CD4-positive, alpha-beta T cell treated with Interferon alpha-2 for 1 hour (primary cell): ENCODE data around the gene GATB.
"Not testable (repeated sequence)": the region's sequence is repeated elsewhere in the genome, so short reads cannot be mapped to it uniquely, and the experiment has no call there.

Experiments used
- DNase-seq, 2 donors: peaks; one replicate each; pipeline ENCODE4 v3.0.0-alpha.2; 2020 to 2022

Gene GATB

DNA sequence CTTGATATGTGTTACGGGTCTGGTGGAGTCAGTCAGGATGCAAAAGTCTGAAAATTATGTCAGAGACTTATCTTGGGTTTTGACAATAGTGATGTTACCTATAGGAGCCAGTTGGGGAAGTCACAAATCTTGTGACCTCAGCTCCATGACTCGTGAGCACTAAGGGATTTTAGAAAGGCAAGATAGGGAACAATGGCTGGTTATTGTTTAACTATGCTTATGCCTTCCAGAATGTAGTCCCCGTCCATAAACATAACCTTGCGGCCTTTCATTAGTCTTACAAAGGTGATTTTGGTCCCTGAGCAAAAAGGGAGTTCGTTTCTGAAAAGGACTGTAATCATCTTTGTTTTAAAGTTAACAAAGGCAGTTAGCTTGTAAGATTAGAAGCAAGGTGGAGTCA, 23.9 kb upstream of the GATB start:
- DNase-seq, result no peak

DNA sequence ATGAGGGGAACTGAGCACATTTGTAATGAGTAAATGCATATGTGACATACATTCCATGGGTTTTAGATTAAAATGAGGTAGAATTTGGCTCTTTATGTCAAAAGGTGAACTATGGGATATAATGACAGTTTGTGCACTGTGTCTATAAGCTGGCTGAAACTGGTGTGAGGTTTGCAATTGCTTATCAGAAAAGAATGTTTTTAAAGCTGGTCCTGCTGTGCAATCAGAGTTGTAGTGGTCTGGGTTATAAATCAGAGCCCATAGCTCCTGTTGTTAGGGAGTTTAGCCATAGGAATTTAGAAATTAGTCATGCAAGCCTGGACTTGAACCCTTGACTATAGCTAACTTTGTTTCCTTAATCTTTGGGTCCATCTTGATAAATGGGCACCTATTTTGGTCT, 23.1 kb upstream of the GATB start:
- no peak for DNase-seq

DNA sequence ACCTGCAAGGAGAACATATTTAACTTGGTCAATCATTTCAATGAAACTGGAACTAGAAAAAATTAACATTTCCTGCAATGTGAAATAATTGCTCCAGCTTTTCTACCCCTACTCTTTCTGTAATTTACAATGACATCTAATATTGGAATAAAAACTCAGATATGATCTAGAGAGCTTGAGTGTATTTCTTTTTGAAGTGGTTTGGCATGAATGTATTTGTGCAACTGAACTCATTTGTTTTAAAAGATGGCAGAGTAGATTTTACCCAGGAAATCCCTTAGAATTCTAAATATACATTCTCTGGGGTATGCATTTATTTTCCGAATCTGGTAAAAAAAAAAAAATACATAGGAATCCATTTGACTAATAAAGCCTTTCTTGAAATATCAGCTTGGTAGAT, 21.5 kb upstream of the GATB start:
- no peak for DNase-seq

DNA sequence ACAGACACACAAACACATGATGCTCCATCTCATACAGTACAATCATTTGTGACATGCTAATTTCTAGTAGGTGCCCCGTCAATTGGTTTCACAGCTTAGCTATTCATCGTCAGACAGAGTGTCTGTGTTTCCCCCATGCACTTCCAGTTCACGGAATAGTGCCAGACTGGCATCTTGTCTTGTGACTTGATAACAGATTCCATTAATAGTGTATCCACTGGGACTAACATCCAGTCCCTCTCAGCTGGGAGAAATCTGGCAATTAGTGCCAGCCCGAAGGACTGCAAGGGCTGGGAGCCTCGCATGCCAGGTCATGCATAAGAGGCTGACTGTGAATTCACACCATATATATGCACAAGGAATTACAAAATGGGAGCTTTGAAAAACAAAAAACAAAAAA, 20.2 kb upstream of the GATB start:
- no peak for DNase-seq

DNA sequence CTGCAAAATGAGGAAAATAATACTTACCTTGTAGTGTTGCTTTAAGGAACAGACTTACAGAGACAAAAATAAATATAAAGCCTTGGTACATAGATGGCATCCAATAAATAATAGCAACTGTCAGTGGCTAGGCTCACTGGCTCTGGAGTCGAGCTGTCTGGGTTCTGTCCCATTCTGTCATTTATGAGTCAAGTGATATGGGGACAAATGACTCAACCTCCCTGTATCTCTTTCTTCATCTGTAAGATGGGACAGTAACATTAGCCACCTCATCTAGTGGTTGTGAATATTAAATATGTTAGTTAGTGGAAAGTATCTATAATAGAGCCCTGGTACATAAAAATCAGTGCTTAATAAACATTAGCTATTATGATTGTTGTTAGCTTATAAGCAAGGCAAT, 16.7 kb upstream of the GATB start:
- DNase-seq, result no peak

DNA sequence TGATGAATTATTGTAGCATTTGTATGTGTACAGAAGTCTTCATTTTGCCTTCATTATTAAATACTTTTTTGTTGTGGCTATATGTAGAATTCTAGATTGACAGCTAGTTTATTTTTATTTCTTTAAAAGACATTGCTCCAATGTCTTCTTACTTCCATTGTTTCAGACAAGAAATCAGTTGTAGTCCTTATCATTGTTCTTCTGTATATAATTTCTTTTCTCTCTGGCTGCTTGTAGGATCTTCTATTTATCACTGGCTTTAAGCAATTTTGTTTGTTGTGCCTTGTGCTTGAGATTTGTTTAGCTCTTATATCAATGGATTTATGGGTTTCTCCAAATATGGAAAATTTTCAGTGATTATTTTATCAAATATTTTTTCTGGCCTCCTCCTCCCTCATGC, 13.5 kb upstream of the GATB start:
- no peak for DNase-seq

DNA sequence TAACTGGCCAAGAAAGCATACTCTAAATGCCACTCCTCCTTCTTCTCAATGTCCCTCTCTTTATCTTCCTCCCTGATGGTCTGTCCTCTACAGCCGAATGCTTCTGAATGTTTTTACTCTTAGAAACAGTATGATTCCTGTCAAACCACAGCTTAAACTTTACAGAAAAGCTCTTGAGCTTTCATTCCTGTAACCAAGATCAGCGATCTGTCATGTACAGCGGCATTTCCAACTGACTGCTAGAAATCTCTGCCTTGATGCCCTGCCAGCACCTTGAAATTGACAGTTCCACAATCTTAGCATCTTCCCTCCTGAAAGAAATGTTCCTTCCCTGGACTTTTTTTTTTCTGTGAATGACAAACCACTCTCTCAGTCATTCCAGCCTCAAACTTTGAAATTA, 11.5 kb upstream of the GATB start:
- no peak for DNase-seq

DNA sequence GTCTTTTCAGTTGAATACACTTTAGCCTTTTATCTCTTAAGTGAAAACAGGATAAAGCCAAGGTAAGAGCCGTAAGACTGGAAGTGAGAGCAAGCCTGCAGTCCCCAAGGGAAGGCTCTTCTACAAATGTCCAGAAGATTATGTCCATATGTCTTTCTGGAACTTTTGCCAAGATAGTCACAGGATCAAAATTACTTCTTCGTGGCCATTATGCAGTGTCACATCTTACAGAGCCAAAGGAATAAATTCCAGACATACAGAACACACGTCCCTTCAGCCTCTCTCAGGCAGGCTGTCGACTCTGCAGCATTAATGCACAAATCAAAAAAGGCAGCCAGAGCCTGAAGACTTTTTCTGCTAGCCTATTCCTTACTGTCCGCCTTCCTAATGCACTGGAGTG, 10.9 kb upstream of the GATB start:
- no peak for DNase-seq

DNA sequence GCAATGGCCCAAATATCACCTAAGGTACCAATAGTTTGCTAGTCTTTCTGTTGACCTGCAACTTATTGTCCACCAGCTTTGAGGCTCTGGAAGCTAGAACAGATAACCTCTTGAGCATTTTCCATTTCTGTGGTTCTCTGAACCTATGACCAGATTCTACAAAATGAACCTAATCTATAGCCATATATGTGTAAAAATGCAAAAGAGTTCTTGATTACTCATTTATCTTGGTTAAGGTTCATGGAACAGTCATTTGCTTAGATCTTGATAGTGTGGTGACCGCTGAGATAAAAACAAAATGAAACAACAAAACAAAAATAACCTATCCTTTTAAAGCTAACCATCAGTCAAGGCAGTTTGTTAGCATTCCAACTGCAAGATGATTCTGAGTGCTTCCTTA, 9.3 kb upstream of the GATB start:
- no peak for DNase-seq

DNA sequence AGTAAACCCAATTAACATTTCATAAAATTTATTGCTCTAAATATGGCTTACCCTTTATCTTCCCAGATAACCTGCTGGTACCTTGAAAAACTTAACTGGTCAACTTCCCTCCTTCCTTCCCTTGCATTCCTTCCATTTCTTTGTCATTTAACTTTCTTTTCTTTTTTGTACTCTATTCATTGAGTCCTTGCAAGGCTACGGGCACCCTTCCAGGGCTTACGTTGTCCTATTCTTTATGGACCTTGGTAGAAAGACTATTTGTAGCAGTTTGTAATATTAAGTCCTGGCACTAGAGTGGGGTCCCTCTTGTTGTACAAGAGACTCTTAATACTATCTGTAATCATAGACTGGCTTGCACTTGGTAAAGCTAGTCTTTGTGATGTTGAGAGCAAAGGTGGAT, 8.0 kb upstream of the GATB start:
- DNase-seq, result no peak

DNA sequence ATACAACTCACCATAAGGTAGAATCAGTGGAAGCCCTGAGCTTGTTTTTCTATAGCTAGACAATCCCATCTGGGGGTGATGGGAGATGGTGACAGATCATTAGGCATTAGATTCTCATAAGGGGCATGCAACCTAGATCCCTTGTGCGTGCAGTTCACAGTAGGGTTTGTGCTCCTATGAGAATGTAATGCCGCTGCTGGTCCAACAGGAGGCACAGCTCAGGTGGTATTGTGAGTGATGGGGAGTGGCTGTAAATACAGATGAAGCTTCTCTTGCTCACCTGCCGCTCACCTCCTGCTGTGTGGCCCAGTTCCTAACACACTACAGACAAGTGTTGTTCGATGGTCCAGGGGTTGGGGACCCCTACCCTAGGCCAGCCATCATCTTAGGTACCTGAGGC, 5.9 kb upstream of the GATB start:
- peak in 1 of 2 donors; percentile 39 for DNase-seq

DNA sequence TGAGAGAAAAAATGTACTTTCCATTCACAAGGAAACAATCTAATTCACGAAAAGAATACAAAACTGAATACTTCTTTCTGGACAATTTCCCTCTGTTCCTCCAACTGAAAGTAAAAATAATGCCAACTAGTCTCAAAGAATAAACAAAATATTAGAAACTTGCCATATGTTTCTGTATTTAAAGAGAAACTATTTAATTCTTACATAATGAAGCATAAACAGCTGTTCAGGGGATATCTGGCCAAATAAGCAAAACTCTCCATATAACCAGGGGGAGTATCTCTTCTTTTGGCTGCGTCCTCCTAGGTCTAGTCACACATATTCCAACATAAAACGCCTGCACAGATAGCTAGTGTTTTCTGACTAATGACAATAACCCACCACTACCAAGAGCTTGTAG, 805 bp downstream of the GATB start:
- DNase-seq, result no peak

DNA sequence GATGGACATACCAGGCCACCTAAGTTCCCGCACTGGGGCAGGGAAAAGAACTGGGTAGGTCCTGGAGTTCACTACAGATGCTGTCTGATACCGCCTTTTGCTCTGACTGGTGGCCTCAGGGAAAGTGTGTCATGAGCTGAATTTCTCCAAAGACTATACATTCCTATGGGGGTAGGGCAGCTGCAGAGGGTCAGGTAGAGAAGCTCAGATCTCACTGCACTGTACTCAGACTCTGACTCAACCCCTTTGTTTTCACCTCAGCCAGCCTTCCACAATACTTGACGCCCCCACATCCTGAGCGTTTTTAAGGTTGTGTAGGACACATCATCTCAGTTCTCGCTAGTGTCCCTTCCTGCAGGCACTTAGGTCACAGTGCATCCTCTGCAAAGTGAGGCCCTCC, 7.8 kb downstream of the GATB start:
- DNase-seq, result no peak

DNA sequence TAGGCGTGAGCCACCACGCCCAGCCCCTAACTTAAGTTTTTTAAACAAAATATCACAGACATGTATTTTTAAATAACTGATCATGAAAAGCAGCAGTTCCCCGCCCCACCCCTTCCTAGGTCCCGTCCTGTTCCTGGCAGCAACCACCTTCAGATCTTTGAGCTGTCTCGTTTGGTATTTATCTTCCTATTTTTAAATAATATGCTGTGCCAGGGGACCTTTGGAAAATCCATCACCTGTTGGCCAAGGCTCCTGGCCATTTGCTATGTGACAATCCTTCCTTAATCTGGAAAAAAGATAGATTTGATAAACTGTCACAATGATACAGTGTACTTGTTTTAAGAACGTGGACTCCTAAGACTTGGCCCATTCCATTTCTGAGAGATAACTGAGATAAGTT, 10.7 kb downstream of the GATB start:
- no peak for DNase-seq

DNA sequence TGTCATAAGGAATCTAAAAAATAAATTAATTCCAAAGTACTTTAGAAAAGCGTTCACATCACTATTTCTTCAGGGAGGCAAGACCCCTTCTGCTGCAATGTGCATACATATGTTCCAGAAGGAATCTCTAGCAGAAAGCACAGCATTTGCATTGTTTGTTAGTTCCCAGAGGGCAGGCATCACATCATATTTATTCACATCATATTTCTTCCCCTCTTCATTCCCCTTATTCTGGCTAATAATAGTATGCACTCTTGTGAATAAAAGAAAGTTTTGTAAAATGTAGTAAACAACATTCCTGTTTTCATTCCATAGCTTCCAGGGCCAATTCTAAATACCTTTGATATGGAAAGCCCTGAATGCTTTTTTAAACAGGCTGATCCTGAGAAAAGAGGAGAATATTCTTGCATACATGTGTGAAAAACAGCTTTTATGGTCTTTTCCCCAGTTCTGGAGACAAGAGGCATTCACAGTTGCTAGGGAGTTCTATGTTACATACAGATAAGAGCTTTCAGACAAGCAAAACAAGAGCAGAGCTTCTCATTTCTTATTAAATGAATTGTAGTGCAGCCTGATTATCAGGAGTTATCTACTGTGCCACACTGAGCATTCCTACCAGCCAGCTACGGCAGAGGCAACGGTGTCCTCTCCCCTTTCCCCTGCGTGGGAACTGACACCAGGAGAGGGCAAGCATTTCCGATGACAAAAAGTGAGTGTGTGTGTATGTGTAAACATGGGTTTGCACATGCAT, 15.2 kb downstream of the GATB start:
- no peak for DNase-seq

DNA sequence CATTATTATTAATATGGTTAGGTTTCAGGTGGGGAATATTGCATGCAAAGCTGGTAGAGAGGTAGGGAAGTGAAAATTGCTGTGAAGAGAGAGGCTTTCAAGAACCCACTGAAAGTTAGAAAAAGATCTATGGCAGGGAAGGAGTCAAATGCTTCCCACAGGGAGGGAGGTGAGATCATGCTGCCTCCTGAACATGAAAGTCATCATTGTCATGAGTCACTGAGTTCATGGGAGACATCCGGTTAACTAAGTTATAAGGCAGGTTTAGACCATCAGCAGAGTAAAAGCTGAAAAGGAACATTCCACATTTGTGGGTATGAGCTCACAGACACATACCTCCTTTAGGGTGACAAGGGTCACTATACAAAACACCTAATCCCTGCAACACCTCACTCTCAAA, 16.2 kb downstream of the GATB start:
- no peak for DNase-seq

DNA sequence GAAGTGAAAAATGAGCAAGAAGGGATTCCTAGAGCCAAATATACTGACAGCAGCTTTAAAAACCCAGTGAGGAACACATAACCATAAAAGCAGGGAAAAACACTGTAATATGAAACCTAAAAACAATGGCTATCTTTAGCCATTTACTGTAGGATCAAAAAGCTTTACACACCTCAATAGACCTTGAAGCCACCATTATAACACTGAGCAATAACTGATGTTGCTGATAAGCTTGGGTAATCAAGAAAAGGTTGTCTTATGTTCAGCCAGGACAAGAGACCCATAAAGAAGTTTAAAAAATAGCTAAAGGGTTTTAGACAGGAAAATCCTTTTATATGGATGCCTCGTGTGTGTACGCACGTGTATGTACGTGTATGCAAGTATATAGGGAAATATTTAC, 16.9 kb downstream of the GATB start:
- DNase-seq, result no peak

DNA sequence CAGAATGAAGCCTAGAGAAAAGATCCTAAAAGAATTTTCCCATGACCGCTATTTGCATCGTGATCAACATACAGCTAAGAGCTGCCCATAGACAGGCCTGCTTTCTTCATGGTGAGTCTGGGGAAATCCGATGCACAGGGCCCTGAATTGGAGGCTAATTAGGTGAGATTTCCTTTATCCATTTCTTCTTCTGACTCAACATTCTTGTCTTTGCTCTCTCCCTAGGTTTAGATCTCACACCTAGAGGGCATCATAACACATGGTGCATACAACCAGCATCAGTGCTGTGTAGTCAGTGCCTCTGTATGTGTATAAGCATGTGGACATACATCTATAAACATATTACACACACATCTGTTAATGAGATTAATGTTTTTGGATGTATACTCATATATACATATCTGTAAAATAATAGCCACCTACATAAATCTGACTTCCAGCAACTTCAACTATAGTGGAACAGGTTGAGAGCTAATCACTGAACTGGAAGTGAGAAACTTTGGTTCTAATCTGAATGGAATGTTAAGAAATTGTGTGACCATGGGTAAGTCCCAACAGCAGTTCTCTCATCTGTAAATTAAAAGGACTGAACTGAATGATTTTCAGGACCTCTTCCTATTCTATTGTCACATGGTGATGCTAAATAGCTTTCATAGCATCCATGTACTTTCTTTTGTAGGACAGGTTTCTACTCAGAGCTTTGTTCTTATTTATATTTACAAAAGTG, 17.5 kb downstream of the GATB start:
- DNase-seq, result no peak

DNA sequence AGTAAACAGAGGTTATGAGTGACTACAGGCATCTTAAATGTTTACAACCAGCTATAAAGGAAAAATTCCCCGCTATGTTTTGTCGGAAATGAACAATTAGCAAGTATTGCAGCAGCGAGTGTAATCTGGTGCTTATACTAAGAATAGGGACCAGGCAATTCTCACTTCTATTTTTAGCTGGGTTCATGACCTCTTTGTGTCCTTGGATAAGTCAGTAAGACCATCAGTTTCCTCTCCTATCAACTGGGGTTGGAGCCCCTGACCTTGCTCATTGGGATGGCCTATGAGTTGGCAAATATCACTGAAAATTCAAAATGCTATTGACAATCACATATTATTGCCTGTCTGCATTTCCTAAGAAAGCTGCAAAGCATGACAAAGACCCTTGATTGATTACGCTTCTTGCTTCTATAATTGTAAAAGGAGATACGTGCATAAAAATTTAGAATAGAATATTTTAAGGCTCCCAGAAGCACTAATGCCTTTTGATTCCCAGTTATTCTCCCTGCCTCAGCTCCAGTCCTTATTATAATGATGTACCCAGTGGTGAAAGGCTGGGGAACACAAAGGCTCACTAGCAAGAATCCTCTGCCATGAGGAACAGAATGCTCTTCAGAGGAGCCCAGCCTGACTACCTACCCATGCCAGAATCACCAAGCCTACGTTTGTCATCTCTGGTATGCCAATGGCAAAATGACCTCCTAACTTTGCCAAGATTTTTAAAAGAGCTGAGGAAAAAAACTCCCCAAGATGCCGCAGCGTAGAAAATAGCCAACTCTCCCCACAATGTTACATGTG, 21.9 kb downstream of the GATB start:
- DNase-seq, result no peak

DNA sequence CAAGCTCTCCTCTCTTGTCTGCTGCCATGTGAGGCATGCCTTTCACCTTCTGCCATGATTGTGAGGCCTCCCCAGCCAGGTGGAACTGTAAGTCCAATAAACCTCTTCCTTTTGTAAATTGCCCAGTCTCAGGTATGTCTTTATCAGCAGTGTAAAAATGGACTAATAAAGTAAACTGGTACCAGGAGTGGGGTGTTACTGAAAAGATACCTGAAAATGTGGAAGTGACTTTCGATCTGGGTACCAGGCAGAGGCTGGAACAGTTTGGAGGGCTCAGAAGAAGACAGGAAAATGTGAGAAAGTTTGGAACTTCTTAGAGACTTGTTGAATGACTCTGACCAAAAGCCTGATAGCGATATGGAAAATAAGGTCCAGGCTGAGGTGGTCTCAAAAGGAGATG, 24.0 kb downstream of the GATB start:
- DNase-seq, result not testable (repeated sequence)

DNA sequence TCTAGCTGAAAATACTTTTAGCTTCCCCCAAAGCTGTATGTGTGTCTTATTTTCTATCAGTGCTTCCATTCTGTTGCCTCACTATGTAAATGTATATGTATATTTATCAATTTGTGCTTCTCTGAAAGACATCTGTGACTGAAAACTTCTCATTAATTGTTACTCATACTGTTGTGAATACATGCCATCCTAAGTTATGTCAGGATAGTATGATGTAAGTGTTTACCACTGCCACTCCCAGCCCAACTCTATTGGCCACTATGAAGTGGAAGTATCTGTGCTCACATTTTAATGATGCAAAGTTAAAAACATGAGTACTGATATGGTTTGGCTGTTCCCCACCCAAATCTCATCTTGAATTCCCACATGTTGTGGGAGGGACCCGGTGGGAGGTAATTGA, 24.4 kb downstream of the GATB start:
- DNase-seq, result no peak

DNA sequence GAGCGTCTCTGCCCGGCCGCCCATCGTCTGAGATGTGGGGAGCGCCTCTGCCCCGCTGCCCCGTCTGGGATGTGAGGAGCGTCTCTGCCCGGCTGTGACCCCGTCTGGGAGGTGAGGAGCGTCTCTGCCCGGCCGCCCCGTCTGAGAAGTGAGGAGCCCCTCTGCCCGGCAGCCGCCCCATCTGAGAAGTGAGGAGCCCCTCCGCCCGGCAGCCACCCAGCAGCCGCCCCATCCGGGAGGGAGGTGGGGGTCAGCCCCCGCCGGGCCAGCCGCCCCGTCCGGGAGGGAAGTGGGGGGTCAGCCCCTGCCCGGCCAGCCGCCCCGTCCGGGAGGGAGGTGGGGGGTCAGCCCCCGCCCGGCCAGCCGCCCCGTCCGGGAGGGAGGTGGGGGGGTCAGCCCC, 29.1 kb downstream of the GATB start:
- not testable (repeated sequence) for DNase-seq

DNA sequence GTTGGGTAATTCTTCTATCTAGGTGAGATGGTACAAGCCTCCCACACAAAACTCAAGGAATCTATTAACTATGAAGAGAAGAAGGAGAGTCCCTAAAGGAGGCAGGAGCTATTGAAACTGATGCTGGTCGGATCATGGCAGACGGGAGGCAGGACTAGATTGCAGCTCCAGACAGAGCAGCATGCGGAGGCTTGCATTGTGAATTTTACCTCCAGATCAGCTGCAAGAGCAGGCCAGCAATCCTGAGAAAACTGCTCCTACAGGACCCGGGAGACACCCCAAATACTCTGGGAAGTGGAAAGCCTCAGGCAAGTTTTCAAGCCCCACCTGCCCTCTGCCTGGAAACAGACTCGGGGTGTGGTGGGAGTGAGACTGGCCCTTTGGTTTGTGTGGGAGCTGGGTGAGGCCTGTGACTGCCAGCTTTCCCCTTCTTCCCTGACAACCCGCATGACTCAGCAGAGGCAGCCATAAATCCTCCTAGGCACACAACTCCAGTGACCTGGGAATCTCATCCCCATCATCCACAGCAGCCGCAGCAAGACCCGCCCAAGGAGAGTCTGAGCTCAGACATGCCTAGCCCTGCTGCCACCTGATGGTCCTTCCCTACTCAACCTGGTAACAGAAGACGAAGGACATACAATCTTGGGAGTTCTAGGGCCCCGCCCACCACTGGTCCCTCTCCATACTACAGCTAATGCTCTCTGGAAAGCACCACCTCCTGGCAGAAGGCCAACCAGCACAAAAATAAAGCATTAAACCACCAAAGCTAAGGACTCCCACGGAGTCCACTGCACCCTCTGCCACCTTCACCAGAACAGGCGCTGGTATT, 30.9 kb downstream of the GATB start:
- DNase-seq, result no peak
